Measurements from ENCODE around the gene RPL22.

Gene RPL22

DNA sequence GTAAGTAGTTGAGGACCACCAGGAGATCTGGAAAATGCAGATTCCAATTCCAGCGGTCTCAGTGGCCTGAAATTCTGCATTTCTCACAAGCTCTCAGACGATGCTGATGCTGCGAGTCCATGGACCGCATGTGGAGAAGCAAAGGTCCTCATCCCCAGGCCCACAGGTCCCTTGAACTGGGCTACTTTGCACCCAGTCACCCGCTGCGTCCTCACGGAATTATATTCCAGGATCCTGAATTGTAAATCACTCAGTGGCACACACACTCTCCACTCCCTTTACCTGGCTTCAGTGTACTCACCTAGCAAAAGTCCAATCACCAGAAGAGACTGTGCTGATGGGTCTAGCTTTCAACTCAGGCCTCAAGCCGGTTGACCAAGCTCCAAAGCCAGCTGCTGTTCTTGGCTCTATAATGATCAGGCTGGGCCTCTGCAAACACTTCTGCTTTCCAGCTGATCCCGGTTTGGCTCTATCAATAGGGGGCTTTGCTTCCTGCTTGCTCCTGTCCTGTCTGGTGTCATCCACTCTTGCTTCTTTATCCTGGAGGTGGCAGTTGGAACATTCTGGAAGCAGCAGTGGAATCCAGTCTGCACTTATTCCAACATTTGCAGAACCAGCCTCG is 904 bp upstream of the RPL22 start:
- no peak for DNase-seq

DNA sequence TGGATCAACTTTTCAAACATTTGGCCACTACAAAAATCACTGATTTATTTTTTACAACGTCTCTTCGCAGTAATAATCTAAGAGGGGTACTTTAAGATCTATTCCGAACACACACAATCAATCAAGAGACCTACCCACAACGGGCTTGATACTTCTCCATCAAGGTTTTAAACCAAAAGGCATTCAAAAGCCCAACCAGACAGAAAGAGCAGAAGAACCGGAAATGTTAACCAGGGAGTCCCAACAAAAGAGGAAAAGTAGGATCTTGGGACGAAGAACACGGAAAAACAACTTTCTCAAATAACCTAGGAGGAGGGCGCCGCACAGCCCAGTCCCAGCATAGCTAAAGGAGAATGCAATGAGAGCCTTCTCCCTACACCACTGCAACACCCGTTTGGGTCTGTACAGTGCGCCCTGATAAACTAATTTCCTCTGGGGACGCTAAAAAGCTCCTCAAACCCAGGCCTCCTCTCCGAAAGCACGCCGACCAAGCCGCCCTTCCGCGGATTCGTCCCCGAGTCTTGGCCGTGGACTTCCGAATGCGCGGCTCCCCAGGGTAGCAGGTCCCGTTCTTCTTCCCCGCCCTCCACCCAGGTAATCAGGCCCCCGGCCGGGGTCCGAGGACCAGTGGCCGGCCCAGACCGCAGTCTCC is 623 bp downstream of the RPL22 start:
- DNase-seq = no peak

DNA sequence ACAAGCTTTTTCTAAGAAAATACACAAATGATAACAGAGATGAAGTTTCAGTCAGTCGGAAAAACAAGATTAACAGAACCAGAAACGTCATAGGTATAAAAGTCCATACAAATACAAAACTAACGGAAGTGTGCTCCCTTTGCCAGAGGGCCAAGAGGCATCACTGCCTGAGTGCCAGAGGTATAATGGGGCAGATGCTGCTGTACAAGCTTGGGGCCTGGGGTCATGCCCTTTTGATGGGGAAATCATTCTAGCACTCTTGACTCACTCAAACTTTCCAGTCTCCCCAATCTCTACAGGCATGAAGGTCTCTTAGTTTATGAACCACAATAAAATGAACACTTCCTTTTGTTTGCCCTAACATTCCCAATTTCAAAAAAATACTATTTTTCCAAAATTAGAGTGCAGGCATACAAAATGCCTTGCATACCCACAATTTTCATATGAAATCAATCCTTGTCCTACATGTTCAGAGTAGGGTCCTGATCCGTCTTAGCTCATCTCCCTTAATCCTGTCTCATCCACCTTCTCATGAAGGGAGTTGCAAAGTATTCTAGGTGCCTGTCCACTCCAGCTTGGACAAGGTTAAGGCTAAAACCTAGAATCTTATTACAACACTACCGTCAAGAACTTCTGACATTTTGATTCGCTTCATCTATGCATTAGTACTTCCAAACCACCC is 1.5 kb downstream of the RPL22 start:
- no peak for DNase-seq

DNA sequence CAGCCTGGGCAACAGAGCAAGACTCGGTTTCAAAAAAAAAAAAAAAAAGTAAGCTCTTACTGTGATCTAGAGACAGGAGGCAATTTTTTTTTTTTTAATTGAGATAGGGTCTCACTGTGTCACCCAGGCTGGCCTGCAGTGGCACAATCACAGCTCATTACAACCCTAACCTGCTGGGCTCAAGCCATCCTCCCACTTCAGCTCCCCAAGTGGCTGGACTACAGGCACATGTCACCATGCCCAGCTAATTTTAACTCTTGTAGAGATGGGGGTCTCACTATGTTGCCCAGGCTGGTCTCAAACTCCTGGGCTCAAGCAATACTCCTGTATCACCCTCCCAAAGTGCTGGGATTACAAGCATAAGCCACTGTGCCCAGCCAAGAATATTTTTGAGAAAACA is 7.4 kb downstream of the RPL22 start:
- no peak for DNase-seq

DNA sequence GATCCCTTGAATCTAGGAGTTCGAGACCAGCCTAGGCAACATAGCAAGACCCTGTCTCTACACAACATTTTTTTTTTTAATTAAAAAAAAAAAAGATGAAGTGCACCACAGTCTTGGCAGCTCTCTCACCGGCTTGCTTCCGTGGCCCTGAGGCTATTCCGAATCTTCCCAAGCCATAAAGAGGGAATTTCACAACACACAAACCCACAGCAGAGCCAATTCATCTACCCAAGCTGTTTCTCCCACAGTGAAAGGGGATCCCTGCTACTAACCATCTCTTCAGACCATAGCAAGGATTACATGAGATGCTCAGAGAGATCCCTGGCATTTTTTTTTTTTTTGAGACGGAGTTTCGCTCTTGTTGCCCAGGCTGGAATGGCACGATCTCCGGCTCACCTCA is 10.9 kb downstream of the RPL22 start:
- DNase-seq = no peak

DNA sequence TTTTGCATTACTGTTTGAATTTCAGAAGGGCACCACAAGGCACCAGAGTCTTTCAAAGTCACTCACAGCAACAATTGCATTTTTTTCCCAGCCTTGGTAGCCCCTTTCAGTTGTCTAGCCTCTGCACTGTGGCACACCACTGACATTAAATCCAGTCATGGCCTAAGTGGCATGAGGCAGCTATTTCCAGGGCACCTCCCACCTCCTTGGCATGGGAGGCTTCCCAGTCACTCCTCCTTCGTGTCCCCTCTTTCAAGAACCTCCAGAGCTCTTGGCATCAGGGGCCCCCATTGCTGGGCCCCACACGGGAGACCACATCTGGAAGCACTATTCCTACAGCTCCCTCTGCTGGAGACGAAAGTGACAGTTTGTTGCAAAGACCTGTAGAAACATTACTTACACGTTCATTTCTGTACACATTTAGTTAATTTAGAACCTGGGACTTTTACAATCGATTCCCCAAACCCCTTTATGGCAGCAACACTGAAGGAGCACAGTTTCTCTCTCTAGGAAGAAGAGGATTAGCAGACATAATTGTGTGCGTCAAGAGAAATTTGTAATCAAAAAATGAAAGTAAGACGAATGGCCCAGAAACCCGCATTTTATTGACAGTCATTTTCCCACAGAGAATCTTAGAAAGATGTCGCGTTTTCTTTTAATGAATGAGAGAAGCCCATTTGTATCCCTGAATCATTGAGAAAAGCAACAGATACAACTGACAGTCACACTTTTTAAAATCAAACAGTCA is 13.6 kb downstream of the RPL22 start:
- no peak for DNase-seq

DNA sequence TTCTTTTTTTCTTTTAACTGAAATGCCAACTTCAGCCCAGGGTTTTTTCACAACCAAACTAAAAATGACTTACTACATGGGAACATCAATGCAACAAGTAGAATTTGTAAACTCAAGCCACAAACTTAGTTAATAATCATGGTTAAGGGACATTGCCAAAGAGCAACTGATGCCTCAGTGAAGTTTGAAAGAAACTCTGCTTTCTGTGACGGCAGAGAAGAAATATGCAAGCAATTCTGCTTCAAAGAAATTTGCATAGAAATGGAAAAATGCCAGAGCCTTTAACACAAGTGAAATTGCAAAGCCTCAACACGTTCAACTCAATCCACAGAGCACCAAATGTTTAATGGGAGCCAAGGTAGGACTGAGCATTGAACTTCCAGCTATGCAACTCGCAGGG is 14.2 kb downstream of the RPL22 start:
- DNase-seq = no peak

DNA sequence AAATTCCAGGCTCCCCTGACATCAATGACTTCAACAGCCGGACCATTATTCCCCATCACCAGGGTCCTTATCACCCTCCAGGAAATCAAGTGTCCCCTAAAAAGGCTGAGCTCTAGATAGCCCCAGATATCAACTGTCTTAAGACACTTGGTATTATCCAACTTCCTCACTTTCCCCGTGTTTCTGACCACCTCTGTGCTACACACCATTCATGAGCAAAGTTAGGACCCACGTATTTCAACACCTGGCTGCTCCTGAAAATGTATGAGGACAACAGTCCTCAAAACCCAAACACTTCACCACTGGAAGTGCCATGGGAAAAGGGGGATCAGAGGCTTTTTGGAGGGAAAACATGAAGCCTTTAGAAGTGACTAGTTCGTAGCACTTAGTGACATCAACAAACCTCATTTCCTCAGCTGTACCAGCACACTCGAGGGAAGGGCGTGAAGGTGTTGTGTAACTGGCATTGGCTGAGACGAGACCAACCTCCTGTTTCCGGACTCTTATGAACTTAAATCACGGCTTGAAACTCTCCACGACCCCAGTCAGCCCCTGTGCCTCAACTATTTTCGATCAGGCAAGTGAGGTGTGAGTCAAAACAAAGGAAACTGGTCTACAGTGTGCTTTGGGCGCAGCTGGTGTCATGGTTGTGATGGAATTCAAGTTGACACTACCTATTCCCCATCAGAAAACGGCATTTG is 15.2 kb downstream of the RPL22 start:
- DNase-seq = no peak

DNA sequence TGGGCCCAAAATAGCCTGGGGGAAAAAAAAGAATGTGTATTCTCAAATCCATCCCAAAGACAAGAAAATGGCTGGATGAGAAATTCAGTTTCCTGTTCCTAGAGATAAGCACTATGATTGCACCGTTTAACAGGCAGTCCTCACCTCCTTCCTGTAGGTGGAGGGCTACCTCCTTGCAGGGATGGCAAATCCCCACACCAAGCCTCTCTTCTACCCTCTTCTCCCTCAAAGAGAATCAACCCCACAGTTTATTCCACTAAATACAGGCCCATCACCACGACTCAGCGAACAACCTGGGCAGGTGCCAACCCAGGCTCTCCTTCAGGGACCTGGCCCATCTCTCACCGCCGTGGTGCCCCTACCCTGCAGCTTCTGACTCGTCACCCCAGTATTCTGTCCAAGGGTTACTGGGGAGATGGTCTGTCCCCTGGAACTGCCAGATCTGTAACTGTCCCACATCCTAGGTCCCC is 15.8 kb downstream of the RPL22 start:
- no peak for DNase-seq

DNA sequence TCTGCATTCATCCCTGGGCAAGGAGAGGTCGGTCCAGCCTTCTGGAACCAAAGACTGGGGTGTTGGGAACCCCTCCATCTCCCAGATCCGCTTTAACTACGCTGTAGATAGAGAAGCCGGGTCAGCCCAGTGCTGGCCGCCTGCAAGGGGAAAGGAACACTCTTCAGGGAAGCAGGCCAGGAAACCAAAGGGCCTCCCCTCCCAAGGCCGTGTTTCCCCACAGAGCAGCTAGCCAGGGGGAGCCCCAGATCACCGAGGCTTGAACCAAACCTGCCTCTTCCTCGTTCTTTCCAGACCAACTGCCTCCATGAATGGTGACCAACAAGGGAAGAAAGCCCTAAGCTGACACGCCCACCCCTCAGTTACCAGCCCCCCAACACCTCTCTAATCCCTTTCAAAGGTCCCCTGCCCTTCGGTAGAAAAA is 18.0 kb downstream of the RPL22 start:
- no peak for DNase-seq

DNA sequence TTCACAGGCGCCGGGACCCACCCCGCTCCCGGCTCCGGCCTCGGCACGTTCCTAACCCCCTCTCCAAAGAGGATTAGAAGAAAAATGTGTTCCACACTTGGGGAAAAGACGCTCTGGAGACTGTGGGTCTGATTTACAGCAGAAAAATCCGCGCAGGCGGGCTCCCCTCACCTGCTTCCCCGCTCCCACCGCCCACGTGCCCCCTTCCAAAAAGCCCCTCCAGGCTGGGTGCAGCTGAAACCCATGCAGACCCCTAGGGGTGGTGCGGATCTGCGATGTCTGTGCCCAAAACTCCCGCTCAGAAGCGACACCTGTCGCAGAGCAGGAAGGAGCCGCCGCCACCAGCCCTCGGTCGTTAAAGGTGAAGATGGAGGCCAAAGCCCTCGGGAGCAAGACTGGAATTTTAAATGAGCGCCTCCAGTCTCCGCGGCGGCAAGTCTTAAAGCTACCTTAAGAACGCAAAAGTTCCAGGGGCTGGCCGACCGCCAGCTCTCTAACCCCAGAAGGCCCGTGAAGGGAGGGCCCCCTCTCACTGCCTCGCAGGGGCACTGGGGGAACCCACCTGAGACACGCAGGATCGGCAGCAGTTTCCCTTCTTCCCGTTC is 18.6 kb downstream of the RPL22 start:
- no peak for DNase-seq

DNA sequence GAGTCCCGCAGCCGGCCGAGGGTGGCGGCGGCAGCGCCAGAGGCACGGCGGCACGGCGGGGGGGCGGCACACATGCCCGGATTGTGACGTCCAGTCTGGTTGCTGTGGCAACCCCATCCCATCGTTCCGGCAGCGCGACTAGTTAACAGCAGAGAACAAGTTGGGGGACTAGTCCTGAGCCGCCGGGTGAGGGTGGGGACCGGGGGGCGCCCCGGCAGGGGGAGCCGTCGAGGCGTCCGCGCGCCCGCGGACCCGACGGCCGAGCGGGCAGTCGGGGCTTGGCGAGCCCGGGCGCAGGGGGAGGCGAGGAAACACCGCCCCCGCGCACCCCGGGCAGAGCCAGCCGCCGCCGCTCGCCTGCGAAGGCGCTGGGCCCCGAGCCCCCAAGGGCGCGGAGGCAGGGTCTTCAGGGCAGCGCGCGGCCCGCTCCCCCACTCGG is 19.1 kb downstream of the RPL22 start, which contains the start of gene CHD5:
CHD5 (minus strand) TSS at position 54 of the 439 bp plus-strand sequence. CDS start 298 bp downstream, outside the sequence.
- DNase-seq = no peak

DNA sequence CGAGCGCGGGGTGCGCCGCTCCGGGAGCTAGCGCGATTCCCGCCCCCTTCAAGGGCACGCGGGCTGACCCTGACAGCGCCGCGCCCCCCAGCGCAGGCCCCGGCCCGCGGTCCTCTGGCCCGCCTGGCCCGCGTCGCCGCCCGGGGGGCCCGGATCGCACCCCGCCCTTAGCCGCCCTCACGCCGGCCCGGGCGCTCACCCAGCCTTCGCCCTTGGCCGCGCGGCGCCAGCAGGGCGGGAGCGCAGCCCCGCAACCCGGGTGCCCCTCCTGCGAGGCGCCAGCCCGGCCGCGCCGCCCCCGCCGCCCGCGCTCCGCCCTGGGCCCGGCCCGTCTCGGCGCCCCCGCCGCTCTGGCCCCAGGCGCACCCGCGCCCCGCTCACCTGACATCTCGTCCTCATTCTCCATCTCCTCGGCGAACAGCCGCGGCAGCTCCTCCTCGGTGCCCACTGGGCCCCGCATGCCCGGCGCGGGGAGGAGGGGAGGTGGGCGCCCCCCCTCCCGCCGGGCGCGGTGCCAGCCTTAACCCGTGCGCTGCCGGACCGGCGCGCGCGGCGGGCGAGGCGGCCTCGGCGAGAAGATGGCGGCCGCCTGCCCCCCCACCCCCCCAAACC is 19.7 kb downstream of the RPL22 start:
- no peak for DNase-seq

DNA sequence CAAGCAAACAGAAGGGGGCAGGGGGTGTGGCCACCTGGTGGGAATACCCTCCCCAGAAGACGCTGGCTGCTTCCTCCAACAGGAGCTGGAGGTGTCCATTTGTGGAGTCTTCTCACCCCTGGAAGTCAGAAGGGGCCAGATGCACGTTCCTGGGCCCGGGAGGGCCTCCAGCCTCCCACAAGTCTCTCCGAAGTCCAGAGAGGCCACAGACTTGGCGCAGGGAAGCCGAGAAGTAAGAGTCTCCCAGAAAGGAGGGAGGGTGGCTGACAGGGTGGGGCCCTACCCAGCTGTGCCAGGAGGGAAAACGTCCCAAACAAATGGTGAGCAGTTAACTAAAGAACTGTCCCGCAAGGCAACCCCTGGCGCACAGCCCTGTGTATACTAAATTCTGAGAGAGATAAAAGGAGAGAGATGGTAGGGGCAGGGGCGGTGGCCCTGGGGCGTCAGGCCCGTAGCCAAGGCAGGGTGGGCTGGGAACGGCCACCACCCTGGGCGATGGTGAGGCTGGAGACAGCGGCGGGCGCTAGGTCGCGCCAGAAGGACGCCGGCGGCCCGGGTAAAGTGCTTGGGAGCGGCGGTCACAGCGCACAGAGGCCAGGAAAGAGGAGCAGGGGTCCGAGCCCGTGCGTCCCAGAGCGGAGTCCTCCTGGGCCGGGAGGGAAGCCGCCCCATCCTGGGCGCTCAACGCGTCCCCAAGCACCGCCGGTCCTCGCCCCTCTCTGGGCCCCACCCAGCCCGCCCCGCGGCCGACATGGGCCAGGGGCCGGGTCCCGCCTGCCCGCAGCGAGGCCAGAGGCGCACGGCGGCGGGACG is 20.4 kb downstream of the RPL22 start:
- DNase-seq = no peak

DNA sequence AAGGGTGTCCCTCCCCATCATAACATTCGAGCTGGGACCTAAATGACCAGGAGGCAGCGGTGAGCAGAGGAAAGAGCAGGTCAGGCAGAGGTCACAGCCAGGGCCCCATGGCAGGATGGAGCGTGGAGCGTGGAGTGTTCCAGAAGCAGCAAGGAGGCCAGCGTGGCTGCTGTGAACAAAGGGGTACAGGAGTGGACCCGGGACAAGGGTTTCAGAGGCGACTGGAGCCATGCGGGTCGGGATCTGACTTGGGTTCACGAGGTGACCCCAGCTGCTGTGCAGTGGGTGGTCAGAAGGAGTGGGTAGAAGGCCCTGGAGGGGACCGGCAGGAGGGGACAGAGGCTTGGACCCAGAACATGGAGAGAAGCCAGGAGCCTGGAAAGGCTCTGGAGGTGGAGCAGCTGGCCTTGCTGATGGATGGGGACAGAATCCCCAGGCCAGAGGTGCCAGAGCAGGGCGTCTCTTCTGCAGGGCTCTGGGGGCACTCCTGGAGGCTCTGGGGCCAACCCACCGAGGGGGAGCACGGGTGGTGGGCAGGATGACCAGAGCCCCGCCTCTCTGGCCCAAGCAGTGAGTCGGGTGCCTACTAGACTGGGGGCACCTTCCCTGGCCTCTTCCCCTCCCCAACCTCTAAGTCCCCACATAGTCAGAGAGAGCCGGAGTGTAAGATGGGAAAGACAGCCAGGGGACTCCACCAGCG is 21.6 kb downstream of the RPL22 start:
- DNase-seq = no peak

DNA sequence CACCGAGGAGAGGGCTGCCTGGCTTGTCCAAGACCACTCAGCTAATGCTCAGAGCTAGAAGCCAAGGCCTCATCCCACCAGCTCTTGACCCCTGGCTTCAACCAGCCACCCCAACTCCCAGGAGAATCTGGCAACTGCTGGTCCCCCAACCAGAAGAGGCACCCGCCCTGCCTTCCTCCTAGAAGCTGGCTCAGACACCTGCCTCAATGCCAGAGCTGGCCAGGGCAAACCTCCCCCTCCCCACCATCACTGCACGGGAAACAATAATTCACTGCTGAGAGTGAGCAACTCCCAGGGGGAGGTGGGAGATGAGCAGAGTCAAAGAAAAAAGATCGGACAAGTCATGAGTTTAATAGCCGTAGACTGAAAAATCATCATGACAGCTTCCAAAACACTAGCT is 22.6 kb downstream of the RPL22 start:
- no peak for DNase-seq

DNA sequence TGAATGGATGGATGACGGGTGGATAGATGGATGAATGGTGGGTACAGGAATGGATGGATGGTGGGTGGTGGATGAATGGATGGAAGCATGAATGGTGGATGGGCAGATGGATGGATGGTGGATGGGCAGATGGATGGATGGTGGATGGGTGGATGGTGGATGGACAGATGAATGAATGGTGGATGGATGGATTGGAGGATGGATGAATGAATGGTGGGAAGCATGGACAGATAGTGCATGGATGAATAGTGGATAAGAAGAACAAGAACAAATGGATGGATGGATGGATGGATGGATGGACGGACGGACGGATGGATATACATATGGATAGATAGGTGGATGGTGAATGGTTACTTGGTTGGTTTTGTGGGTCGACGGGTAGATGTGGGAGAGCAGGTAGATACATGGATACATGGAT is 24.0 kb downstream of the RPL22 start:
- no peak for DNase-seq

DNA sequence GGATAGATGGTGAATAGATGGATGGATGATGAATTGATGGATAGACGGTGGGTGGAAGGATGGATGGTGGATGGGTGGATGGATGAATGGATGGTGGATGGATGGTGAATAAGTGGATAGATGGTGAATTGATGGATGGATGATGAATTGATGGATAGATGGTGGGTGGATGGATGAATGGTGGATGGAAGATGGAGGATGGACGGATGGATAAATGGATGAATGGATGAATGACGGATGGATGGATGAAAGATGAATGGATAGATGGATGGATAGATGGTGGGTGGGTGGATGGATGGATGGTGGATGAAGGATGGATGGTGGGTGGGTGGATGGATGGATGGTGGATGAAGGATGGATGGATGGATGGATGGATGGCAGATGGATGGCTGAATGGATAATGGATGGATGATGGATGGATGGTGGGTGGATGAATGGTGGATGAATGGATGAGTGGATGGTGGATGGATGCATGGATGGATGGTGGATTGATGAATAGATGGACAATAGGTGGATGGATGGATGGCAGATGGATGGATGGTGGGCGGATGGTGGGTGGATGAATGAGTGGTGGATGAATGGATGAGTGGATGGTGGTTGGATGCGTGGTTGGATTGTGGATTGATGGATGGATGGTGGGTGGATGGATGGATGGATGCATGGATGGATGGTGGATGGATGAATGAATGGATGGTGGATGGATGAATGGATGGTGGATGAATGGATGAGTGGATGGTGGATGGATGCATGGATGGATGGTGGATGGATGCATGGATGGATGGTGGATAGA is 24.6 kb downstream of the RPL22 start:
- DNase-seq = no peak

DNA sequence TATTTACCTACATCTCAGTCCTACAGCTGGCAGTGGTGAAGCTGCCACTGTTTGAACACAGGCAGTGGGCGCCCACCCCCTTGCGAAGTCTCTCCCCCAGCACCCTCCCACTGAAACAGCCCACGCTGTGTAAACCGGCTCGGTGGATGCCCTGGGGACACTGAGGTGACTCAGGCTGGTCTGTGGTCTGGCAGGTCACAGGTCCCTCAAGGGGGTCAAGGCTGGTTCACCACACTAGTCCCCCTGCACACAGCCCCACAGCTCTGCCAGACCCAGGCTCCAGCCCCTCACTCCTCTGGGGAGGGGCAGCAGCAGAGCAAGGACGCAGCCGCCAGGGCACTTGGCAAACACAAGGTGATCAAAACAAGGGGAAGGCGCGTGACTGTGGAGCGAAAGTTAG is 26.8 kb downstream of the RPL22 start:
- no peak for DNase-seq

Data from cerebellar nuclear complex (tissue), 1 donor.